Endothelial cell of umbilical vein (primary cell): ENCODE data around the gene ABCA2. TPM values are rescaled to one million over a fixed set of nuclear protein-coding genes. Genes with fewer than 3 reads are reported as not detected.

Source experiments
- BruUV-seq: library from RNA; stranded (reverse); fragments of 400-500 nt; replicated peaks from 2 replicates; lab custom pipeline; 2021; lab: Mats Ljungman, UMichigan
- CTCF ChIA-PET: fragments of 300-600, 350-600 bp; sonication (Branson Sonifier 250); formaldehyde crosslinking; loops from one replicate; lab custom pipeline; 2021; ENCODE audit warnings: antibody characterized with exemption, inconsistent platforms; lab: Charles Lee
- POLR2A ChIA-PET: fragments of 300-600, 350-600 bp; sonication (Branson Sonifier 250); formaldehyde crosslinking; loops from one replicate; lab custom pipeline; 2021; ENCODE audit warnings: antibody characterized with exemption, inconsistent platforms; lab: Charles Lee
- DNase-seq: peaks from one replicate; pipeline ENCODE4 v3.0.0-alpha.2; 2011; ENCODE audit warnings: low read depth, low spot score
- FAIRE-seq: peaks from 2 replicates; lab custom pipeline; 2011; peaks lifted over from hg19 to GRCh38; lab: Jason Lieb, UNC
- H2AFZ ChIP-seq: 2 replicates; pipeline ENCODE4 v1.6.0; 2012; ENCODE audit warnings: low read depth, low read length, control low read depth, inconsistent platforms
- H3K27ac ChIP-seq: 2 replicates; pipeline ENCODE4 v1.5.1; 2011; ENCODE audit warnings: low read depth, mild to moderate bottlenecking, control low read depth, low read length, moderate library complexity; ENCODE audit not compliant: insufficient read depth
- H3K27me3 ChIP-seq, 2 experiments: 2 replicates each; pipeline versions ENCODE4 v1.6.0 to v1.6.1; 2011; ENCODE audit warnings: low read length in 2 of 2, mixed read lengths in 1 of 2; ENCODE audit not compliant: control insufficient read depth in 2 of 2, insufficient read depth in 2 of 2
- H3K36me3 ChIP-seq, 2 experiments: 2 replicates in 1 of 2; 3 replicates in 1 of 2; pipeline ENCODE4 v1.5.1; 2011; ENCODE audit warnings: low read length in 2 of 2, mild to moderate bottlenecking in 1 of 2, moderate library complexity in 1 of 2; ENCODE audit not compliant: control insufficient read depth in 2 of 2, insufficient read depth in 2 of 2; ENCODE audit errors: extremely low read depth in 1 of 2
- H3K4me1 ChIP-seq: 3 replicates; pipeline ENCODE4 v1.5.1; 2011; ENCODE audit warnings: mild to moderate bottlenecking, low read length; ENCODE audit not compliant: control insufficient read depth, insufficient read depth; ENCODE audit errors: extremely low read depth
- H3K4me2 ChIP-seq: 2 replicates; pipeline ENCODE4 v1.6.1; 2011; ENCODE audit warnings: low read length, control low read depth, mixed read lengths; ENCODE audit not compliant: insufficient read depth
- H3K4me3 ChIP-seq, 3 experiments: fragments of 200-600 bp in 1 of 3; sonication (generic), shearing (Covaris generic) in 1 of 3; replicated peaks in 1 of 3; 2 replicates each; pipeline ENCODE4 v1.5.1; 2011 to 2016; ENCODE audit warnings: control low read depth in 3 of 3, low read length in 3 of 3, mild to moderate bottlenecking in 2 of 3, inconsistent platforms in 1 of 3, low read depth in 1 of 3, moderate library complexity in 1 of 3; ENCODE audit not compliant: insufficient read depth in 1 of 3
- H3K79me2 ChIP-seq: 2 replicates; pipeline ENCODE4 v1.6.0; 2012; ENCODE audit warnings: low read length, inconsistent platforms; ENCODE audit not compliant: control insufficient read depth, insufficient read depth
- H3K9ac ChIP-seq: replicated peaks from 2 replicates; pipeline ENCODE3; 2011; ENCODE audit warnings: low read length, control low read depth; ENCODE audit not compliant: insufficient read depth; ENCODE audit errors: extremely low read depth
- H3K9me1 ChIP-seq: replicated peaks from 3 replicates; pipeline ENCODE4 v1.6.0; 2011; ENCODE audit warnings: mild to moderate bottlenecking, low read length; ENCODE audit not compliant: control insufficient read depth, insufficient read depth; ENCODE audit errors: extremely low read depth
- H3K9me3 ChIP-seq: replicated peaks from 2 replicates; pipeline ENCODE4 v1.5.1; 2012; ENCODE audit warnings: low read length, inconsistent platforms; ENCODE audit not compliant: control insufficient read depth, insufficient read depth
- H4K20me1 ChIP-seq: replicated peaks from 2 replicates; pipeline ENCODE3; 2011; ENCODE audit warnings: mild to moderate bottlenecking, low read length; ENCODE audit not compliant: control insufficient read depth, insufficient read depth; ENCODE audit errors: extremely low read depth
- CTCF ChIP-seq, 2 donors: IDR thresholded peaks; 1 replicate in 1 of 2; 2 replicates in 1 of 2; pipeline ENCODE4 v1.5.1; 2011; ENCODE audit warnings: low read length in 2 of 2, mild to moderate bottlenecking in 2 of 2, moderate library complexity in 2 of 2, control low read depth in 1 of 2, inconsistent platforms in 1 of 2, low read depth in 1 of 2; ENCODE audit not compliant: insufficient read depth in 1 of 2; ENCODE audit errors: extremely low read depth in 1 of 2
- EZH2 ChIP-seq: IDR thresholded peaks from 2 replicates; pipeline ENCODE4 v1.6.1; 2012; ENCODE audit warnings: borderline replicate concordance, low read depth, mild to moderate bottlenecking, moderate library complexity, low read length, inconsistent platforms; ENCODE audit not compliant: severe bottlenecking
- FOS ChIP-seq: IDR thresholded peaks from 2 replicates; pipeline ENCODE4 v1.6.1; 2011; ENCODE audit warnings: mild to moderate bottlenecking, low read length, moderate library complexity, borderline replicate concordance; ENCODE audit not compliant: insufficient read depth
- GATA2 ChIP-seq: IDR thresholded peaks from 2 replicates; pipeline ENCODE4 v1.7.0; 2011; ENCODE audit warnings: low read depth, mild to moderate bottlenecking, moderate library complexity, mixed read lengths, low read length; ENCODE audit not compliant: insufficient read length, insufficient read depth
- JUN ChIP-seq: IDR thresholded peaks from 2 replicates; pipeline ENCODE4 v1.6.1; 2011; ENCODE audit warnings: borderline replicate concordance, low read depth; ENCODE audit not compliant: insufficient read length, insufficient read depth
- MAX ChIP-seq: IDR thresholded peaks from 2 replicates; pipeline ENCODE4 v1.6.1; 2011; ENCODE audit not compliant: insufficient read depth, insufficient read length
- MYC ChIP-seq: IDR thresholded peaks from one replicate; pipeline ENCODE4 v1.6.1; 2011; ENCODE audit warnings: mild to moderate bottlenecking, low read depth, low read length
- POLR2A ChIP-seq: IDR thresholded peaks from 2 replicates; pipeline ENCODE4 v1.6.1; 2012; ENCODE audit warnings: low read depth, mild to moderate bottlenecking, control low read depth, low read length
- POLR2AphosphoS5 ChIP-seq: IDR thresholded peaks from 2 replicates; pipeline ENCODE4 v1.6.1; 2012; ENCODE audit warnings: low read depth, mild to moderate bottlenecking, control low read depth, low read length, moderate library complexity; ENCODE audit not compliant: insufficient read depth
- dilution Hi-C: fragments of 300-500 bp; cut with MboI; formaldehyde crosslinking; loops from one replicate; pipeline ENCODE4 v1.15.0; 2019; ENCODE audit warnings: low sequenced_read_pairs; ENCODE audit not compliant: extremely low pct_ligation_motif_present
- intact Hi-C: fragments of 100-400 bp; cut with micrococcal nuclease; formaldehyde crosslinking; loops from one replicate; pipeline ENCODE4 v1.10.0; 2022
- polyA plus RNA-seq, 4 experiments: library from polyadenylated mRNA; depleted of rRNA in 3 of 4; stranded (reverse) in 3 of 4; unstranded in 1 of 4; fragments of >200 nt; gene quantifications; 2 replicates each; pipeline versions ENCODE4 v1.2.1 to v1.2.3, GENCODE V29; 2011 to 2012; ENCODE audit warnings: missing spikeins in 1 of 4
- total RNA-seq: library from RNA; stranded (reverse); gene quantifications from 2 replicates; pipeline ENCODE4 v1.2.3, GENCODE V29; 2021

Gene ABCA2
- total and polyA plus RNA-seq, 2 donors (not counting 3 experiments of a cell fraction or from before 2014, with no cell fraction given), result 20.0 to 29.1 TPM

- Histone ChIP-seq H3K27ac (no peak overlapping the region), H3K27me3 (peaks cover 0 to 6% of the 10 kb centered on the region in 2 experiments), H3K4me2 (no peak overlapping the region), H4K20me1 (no peaks in the 10 kb centered on the region), H3K9me1 (no peaks in the 10 kb centered on the region), H3K36me3 (no peaks in the 10 kb centered on the region), H3K9me3 (no peaks in the 10 kb centered on the region), H3K79me2 (no peaks in the 10 kb centered on the region), H3K4me1 (no peaks in the 10 kb centered on the region), H2AFZ (no peak overlapping the region), H3K9ac (no peak overlapping the region), H3K4me3 (no peak overlapping the region)
- CTCF ChIA-PET, result interaction anchor here (0.9 to 7.4 kb wide), 5 partner anchors 9 to 178 kb away, joined by 3 to 50 read pairs (median 7); partner anchors contain the start of gene NPDC1
- dilution Hi-C loops, result no loop called here
- BruUV-seq, result no TSS peak
- POLR2A ChIA-PET, result interaction anchor here (0.6 to 0.7 kb wide), 2 partner anchors 153 to 404 kb away, joined by 3 to 9 read pairs; no protein-coding TSS in a partner anchor
- TF ChIP-seq EZH2 (no peak), FOS (no peak), MAX (no peak), POLR2A (no peak), GATA2 (no peak), JUN (no peak), CTCF (IDR thresholded peaks at IDR 0.05; ENCODE audit: extremely low read depth in 1 of 2, insufficient read depth in 1 of 2, low read depth in 1 of 2, low read length in 2 of 2) (no peak), MYC (no peak), POLR2AphosphoS5 (no peak)
- FAIRE-seq, result no peak
- no peak for DNase-seq
- intact Hi-C loops, result no loop called here
Measured at GRCh38 chr9:137058521-137059234, 30.6 kb upstream of the ABCA2 start.
